ENCODE measurements around the gene DLEC1.
A peak's percentile ranks its signal among the peaks of the same experiment; 100 is the strongest.
"Not testable (repeated sequence)": the region's sequence is repeated elsewhere in the genome, so short reads cannot be mapped to it uniquely, and the experiment has no call there.

The DLEC1 gene

GRCh38 chr3:38087278-38087677 lies 48.3 kb downstream of the DLEC1 start:
- DNase-seq: not testable (repeated sequence)

- DNase-seq: peak in 3 of 4 experiments; percentile 23 to 39 (median 31)
Measured at GRCh38 chr3:38088126-38089078, 49.4 kb downstream of the DLEC1 start.

- peak in 1 of 4 experiments; percentile 21 for DNase-seq
Measured at GRCh38 chr3:38089163-38089562, 50.2 kb downstream of the DLEC1 start.

- DNase-seq: no peak
Measured at GRCh38 chr3:38090453-38090852, 51.4 kb downstream of the DLEC1 start.

GRCh38 chr3:38094999-38095398 lies 56.0 kb downstream of the DLEC1 start:
- no peak for DNase-seq

- no peak for DNase-seq
Measured at GRCh38 chr3:38095669-38096483, 56.9 kb downstream of the DLEC1 start.

- DNase-seq: no peak
Measured at GRCh38 chr3:38097446-38098375, 58.7 kb downstream of the DLEC1 start.

- no peak for DNase-seq
Measured at GRCh38 chr3:38098376-38098723, 59.3 kb downstream of the DLEC1 start.

- DNase-seq: no peak
Measured at GRCh38 chr3:38099518-38099917, 60.5 kb downstream of the DLEC1 start.

- DNase-seq: no peak
Measured at GRCh38 chr3:38100498-38100897, 61.5 kb downstream of the DLEC1 start.

GRCh38 chr3:38101811-38102443 lies 62.9 kb downstream of the DLEC1 start:
- DNase-seq: peak in 2 of 4 experiments; percentile 28 to 35

GRCh38 chr3:38102444-38102814 lies 63.4 kb downstream of the DLEC1 start:
- DNase-seq: peak in 2 of 4 experiments; percentile 57 to 59

GRCh38 chr3:38105525-38105924 lies 66.5 kb downstream of the DLEC1 start:
- DNase-seq: no peak

GRCh38 chr3:38107911-38108648 lies 69.1 kb downstream of the DLEC1 start:
- no peak for DNase-seq

- peak; percentile 43 to 69 (median 57) for DNase-seq
Measured at GRCh38 chr3:38108649-38109579, 69.9 kb downstream of the DLEC1 start.

GRCh38 chr3:38109580-38110313 lies 70.7 kb downstream of the DLEC1 start:
- no peak for DNase-seq

- DNase-seq: no peak
Measured at GRCh38 chr3:38110314-38111050, 71.5 kb downstream of the DLEC1 start.

GRCh38 chr3:38111201-38111600 lies 72.2 kb downstream of the DLEC1 start:
- DNase-seq: no peak

Measured in suppressor macrophage (primary cell).